Liver (tissue), 9 donors: ENCODE measurements around the gene YIPF4. TPM values are rescaled to one million over a fixed set of nuclear protein-coding genes. Genes with fewer than 3 reads are reported as not detected.
"Not testable (repeated sequence)": the region's sequence is repeated elsewhere in the genome, so short reads cannot be mapped to it uniquely, and the experiment has no call there.

Experiments used
- DNase-seq: peaks from one replicate; pipeline ENCODE4 v3.0.0-alpha.2; 2017; ENCODE audit warnings: low spot score
- H3K27ac ChIP-seq, 2 donors: one replicate each; pipeline ENCODE4 v1.7.0; 2013; ENCODE audit warnings: inconsistent platforms in 2 of 2, low read length in 2 of 2, control low read depth in 1 of 2, low read depth in 1 of 2, mild to moderate bottlenecking in 1 of 2
- H3K27me3 ChIP-seq, 4 donors: one replicate each; pipeline versions ENCODE4 v1.6.1 to v1.7.0; 2013; ENCODE audit warnings: low read length in 3 of 4, inconsistent platforms in 1 of 4, mild to moderate bottlenecking in 1 of 4, moderate library complexity in 1 of 4; ENCODE audit not compliant: control insufficient read depth in 4 of 4, insufficient read depth in 4 of 4
- H3K36me3 ChIP-seq, 4 donors: one replicate each; pipeline versions ENCODE4 v1.6.1 to v1.7.0; 2013; ENCODE audit warnings: low read length in 3 of 4, mild to moderate bottlenecking in 3 of 4, low read depth in 1 of 4, moderate library complexity in 1 of 4; ENCODE audit not compliant: control insufficient read depth in 4 of 4, insufficient read depth in 3 of 4
- H3K4me1 ChIP-seq, 4 donors: one replicate each; pipeline versions ENCODE4 v1.6.1 to v1.7.0; 2013; ENCODE audit warnings: low read length in 3 of 4, mild to moderate bottlenecking in 3 of 4, moderate library complexity in 1 of 4; ENCODE audit not compliant: control insufficient read depth in 4 of 4, insufficient read depth in 4 of 4
- H3K4me3 ChIP-seq, 3 donors: one replicate each; pipeline versions ENCODE4 v1.6.1 to v1.7.0; 2013; ENCODE audit warnings: low read length in 3 of 3, control low read depth in 1 of 3, low read depth in 1 of 3, mild to moderate bottlenecking in 1 of 3
- H3K9ac ChIP-seq, 2 donors: one replicate each; pipeline ENCODE4 v1.7.0; 2013; ENCODE audit warnings: low read length in 2 of 2, mild to moderate bottlenecking in 2 of 2, moderate library complexity in 2 of 2, control low read depth in 1 of 2, low read depth in 1 of 2
- H3K9me3 ChIP-seq, 4 donors: one replicate each; pipeline versions ENCODE4 v1.6.1 to v1.7.0; 2013; ENCODE audit warnings: low read length in 3 of 4; ENCODE audit not compliant: control insufficient read depth in 4 of 4
- GABPA ChIP-seq, 2 donors: IDR thresholded peaks in 1 of 2; conservative IDR thresholded peaks in 1 of 2; 2 replicates each; pipeline ENCODE4 v1.6.1; 2016; ENCODE audit warnings: antibody characterized with exemption in 2 of 2, mild to moderate bottlenecking in 1 of 2, moderate library complexity in 1 of 2
- RXRA ChIP-seq, 2 donors: IDR thresholded peaks; 2 replicates each; pipeline ENCODE4 v1.6.1; 2017 to 2018; ENCODE audit warnings: antibody characterized with exemption in 2 of 2, mild to moderate bottlenecking in 1 of 2
- WGBS: extraction: QIAGEN DNeasy Blood & Tissue Kit; methylation state at CpG from one replicate; pipeline ENCODE4 v1.1.7; 2013; 5-methylcytosine and 5-hydroxymethylcytosine counted together
- polyA plus RNA-seq, 2 donors: library from polyadenylated mRNA; stranded (reverse) in 1 of 2; unstranded in 1 of 2; fragments of 200-250 nt in 1 of 2; fragments of >200 nt in 1 of 2; fragmentation: Nextera tagmentation in 1 of 2; extraction: Ambion mirVana in 1 of 2; gene quantifications; one replicate each; pipeline versions ENCODE4 v1.2.1 to v1.2.3, GENCODE V29; 2013 to 2015
- total RNA-seq, 2 donors: library from RNA; depleted of rRNA; stranded (reverse); fragments of >200 nt; gene quantifications; one replicate each; pipeline ENCODE4 v1.2.3, GENCODE V29; 2014
- donor health status: healthy.
- donor health status: healthy.
- donor health status: healthy.
- donor health status: healthy.
- donor health status: healthy.

The YIPF4 gene
- total and polyA plus RNA-seq, 4 donors = 11.6 to 38.4 (median 14.4) TPM

DNA sequence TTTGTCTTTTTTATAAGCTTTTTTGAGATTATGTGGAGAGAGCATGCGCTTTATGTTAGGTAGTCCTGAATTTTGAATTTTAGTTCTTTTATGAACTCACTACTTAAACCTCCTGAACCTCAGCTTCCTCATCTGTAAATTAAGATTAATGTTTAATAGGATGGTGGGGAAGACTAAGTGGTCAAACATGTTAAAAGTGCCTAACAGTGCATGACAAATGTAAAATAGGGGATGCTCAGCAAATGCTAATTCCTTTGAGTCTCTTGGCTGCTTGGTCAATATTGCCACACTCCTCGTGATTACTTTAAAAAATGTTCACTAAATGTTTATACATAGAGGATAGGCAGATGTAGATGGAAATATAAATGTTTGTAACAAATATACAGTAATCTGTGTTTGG is 85.9 kb downstream of the YIPF4 start:
- no peak overlapping the region for H3K9ac ChIP-seq
- no peak for TF ChIP-seq GABPA (IDR thresholded peaks at IDR 0.05 in 1 of 2, conservative IDR thresholded peaks at IDR 0.05 in 1 of 2)
- no peak for TF ChIP-seq RXRA (IDR thresholded peaks at IDR 0.05)
- H3K27me3 ChIP-seq = no peaks in the 10 kb centered on the region
- H3K4me1 ChIP-seq = peaks cover 9 to 46% (median 37%) of the 10 kb centered on the region in 4 donors
- no peaks in the 10 kb centered on the region for H3K36me3 ChIP-seq
- H3K27ac ChIP-seq = no peak overlapping the region
- H3K4me3 ChIP-seq = no peak overlapping the region
- 63% methylated on average over 2 of the region's 2 CpGs for WGBS
- H3K9me3 ChIP-seq = no peaks in the 10 kb centered on the region
- no peak for DNase-seq

DNA sequence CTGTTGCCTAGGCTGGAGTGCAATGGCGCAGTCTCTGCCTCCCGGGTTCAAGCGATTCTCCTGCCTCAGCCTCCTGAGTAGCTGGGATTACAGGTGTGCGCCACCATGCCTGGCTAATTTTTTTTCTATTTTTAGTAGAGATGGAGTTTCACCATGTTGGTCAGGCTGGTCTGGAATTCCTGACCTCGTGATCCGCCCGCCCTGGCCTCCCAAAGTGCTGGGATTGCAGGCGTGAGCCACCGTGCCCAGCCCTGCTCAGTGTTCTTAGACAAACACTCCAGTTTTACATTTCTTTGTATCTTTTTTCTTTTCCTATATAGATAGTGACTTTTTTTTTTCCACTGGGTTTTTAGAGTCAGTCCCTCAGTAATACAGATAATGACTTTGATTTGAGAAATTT is 86.6 kb downstream of the YIPF4 start:
- H3K4me3 ChIP-seq, H3K9me3 ChIP-seq, H3K27ac ChIP-seq, H3K9ac ChIP-seq, H3K27me3 ChIP-seq, H3K36me3 ChIP-seq, DNase-seq: not testable (repeated sequence)
- WGBS = 80% methylated on average over 9 of the region's 9 CpGs
- H3K4me1 ChIP-seq = peaks cover 11 to 46% (median 36%) of the 10 kb centered on the region in 4 donors

DNA sequence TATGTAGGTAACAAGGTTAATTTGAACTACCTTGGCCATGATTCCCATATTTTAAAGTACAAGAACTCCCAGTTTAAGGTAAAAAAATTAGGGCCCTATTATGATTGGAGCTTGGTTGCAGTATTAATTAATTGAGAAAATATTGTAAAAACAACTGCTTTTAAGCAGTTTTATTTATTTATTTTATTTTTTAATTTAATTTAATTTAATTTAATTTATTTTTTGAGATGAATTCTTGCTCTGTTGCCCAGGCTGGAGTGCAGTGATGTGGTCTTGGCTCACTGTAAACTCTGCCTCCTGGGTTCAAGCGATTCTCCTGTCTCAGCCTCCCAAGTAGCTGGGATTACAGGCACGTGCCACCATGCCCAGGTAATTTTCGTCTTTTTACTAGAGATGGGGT is 88.0 kb downstream of the YIPF4 start:
- 90% methylated on average over 3 of the region's 3 CpGs for WGBS
- H3K36me3 ChIP-seq, H3K9ac ChIP-seq, H3K4me3 ChIP-seq, H3K27ac ChIP-seq, DNase-seq, H3K9me3 ChIP-seq, H3K27me3 ChIP-seq: not testable (repeated sequence)
- H3K4me1 ChIP-seq = peaks cover 13 to 37% (median 25%) of the 10 kb centered on the region in 4 donors

Other genes starting within 250 kb of the YIPF4 start
- 10 to 100 TPM; 24.3 to 32.5 TPM for gene DPY30, start 238.1 kb upstream of the YIPF4 start, total RNA-seq
- gene DPY30, start 238.1 kb upstream of the YIPF4 start, polyA plus RNA-seq = 10 to 100 TPM; 36.5 to 75.4 TPM
- gene SPAST, start 214.3 kb upstream of the YIPF4 start, total RNA-seq = 10 to 100 TPM; 11.0 to 16.8 TPM
- gene SPAST, start 214.3 kb upstream of the YIPF4 start, polyA plus RNA-seq = 1 to 10 TPM; 3.2 to 4.3 TPM
- gene SLC30A6, start 112.0 kb upstream of the YIPF4 start, total RNA-seq = 10 to 100 TPM; 17.4 to 19.4 TPM
- 1 to 10 TPM; 3.8 to 5.9 TPM for gene SLC30A6, start 112.0 kb upstream of the YIPF4 start, polyA plus RNA-seq
- 1 to 10 TPM; 2.1 to 2.9 TPM for gene NLRC4, start 13.0 kb upstream of the YIPF4 start, total RNA-seq
- under 1 TPM; 0.82 to 0.99 TPM for gene NLRC4, start 13.0 kb upstream of the YIPF4 start, polyA plus RNA-seq
- 100 to 1,000 TPM in 1 of 2 donors, 10 to 100 TPM in 1; 68.7 to 171 TPM for gene BIRC6, start 79.1 kb downstream of the YIPF4 start, total RNA-seq
- 10 to 100 TPM; 11.1 to 21.7 TPM for gene BIRC6, start 79.1 kb downstream of the YIPF4 start, polyA plus RNA-seq